Measurements from ENCODE around the gene CLASP1. TPM values are rescaled to one million over a fixed set of nuclear protein-coding genes. Genes with fewer than 3 reads are reported as not detected.
A peak's percentile ranks its signal among the peaks of the same experiment; 100 is the strongest.

Gene CLASP1
- polyA plus RNA-seq, 1 donor from 2014 or later: 16.0 TPM

DNA sequence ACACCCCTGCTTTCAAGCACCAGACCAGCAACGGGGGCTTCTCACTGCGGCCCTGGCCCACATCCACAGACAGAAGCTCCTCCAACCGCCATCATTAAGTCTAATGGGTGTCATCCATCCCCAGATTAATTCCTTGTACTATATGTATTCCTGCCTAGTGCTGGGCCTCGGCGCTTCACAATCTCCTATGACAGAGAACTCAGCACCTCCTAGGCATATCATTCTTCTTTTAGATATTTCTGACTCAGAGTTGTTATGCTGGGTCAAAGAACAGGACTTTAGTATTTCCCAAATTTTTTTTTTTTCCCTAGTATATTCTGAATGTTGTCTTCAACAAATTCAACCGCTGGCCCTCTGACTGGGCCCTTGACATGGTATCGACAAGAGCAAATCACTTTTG is 281.1 kb downstream of the CLASP1 start:
- Mint-ChIP-seq H3K27ac (peak overlapping the region in 1 of 3 donors; percentile 42), H3K4me1 (peaks cover 0 to 5% (median 1%) of the 10 kb centered on the region in 3 donors), H3K4me3 (no peak overlapping the region), H3K27me3 (no peaks in the 10 kb centered on the region), H3K9me3 (no peaks in the 10 kb centered on the region), H3K36me3 (peaks cover 20% of the 10 kb centered on the region)

DNA sequence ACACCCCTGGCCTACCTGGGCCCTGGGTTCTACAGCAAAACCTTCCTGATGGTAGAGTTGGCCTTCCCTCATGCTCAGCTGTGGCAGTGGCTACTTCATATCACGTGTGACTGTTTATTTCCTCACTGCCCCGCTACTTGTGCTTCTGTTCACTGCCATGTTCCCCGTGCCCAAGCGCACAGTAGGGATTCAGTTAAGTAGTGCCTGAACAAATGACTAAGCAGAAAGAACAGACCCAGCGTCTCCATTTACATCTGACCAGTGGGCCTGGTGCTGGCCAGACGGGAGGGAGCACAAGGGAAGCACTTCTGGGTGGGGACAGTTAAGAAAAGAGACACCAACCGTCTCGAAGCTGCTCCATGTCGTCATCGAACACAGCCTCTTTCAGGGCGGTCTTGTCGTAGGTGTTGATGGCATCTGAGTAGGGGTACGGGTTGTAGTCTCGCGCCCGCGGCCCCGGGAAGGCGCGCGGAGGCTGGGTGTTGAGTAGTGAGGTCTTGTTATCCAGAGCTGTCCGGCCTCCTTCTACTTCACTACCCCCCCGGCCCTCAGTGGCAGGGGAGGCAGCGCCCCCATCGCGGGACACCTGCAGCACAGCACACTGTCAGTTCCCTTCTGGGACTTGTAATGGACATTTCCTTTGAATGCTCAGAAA is 281.9 kb downstream of the CLASP1 start:
- Mint-ChIP-seq H3K4me1 (peaks cover 0 to 5% (median 0%) of the 10 kb centered on the region in 3 donors), H3K27me3 (no peaks in the 10 kb centered on the region), H3K27ac (no peak overlapping the region), H3K4me3 (no peak overlapping the region), H3K36me3 (peaks cover 20% of the 10 kb centered on the region), H3K9me3 (no peaks in the 10 kb centered on the region)

DNA sequence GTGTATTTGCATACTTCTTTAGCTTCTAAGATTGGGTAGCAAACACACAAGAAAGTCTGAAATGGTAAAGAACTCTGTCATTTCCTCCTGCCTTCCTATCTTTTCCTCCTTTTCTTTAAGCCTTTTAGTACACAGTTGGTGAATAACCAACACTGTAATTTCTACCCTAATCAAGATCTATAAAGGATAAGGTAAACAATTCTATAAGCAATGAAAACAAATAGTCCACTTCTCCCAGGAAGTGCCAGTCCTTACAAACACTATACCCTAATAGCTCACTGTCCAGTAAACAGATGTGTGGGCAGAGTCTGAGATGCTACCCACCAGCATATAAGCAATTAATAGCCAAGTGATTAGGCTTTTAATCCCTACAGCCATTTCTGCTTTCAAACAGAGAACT is 283.2 kb downstream of the CLASP1 start:
- H3K4me3 Mint-ChIP-seq: no peak overlapping the region
- no peaks in the 10 kb centered on the region for H3K9me3 Mint-ChIP-seq
- no peaks in the 10 kb centered on the region for H3K4me1 Mint-ChIP-seq
- no peak overlapping the region for H3K27ac Mint-ChIP-seq
- no peaks in the 10 kb centered on the region for H3K27me3 Mint-ChIP-seq
- H3K36me3 Mint-ChIP-seq: peaks cover 12% of the 10 kb centered on the region

DNA sequence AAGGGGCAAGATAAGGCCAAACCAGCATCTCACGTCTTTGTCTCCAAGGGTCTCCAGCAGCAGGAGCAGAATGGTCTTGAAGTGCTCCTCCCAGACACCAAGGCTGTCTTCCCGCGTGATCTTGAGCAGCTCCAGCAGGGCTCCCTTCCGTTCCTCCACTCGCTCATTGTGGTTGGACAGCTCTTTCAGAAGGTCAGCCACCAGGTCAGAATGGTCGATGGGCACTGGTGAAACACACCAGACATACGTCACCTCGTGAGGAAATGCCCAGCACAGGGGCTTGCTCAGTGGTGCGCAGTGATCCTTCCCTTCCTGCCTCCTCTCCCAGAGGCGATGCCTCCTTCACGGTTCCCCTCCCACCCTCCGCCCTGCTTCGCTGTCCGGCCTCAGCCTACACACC is 284.2 kb downstream of the CLASP1 start:
- Mint-ChIP-seq H3K36me3 (peaks cover 7% of the 10 kb centered on the region), H3K9me3 (no peaks in the 10 kb centered on the region), H3K4me3 (no peak overlapping the region), H3K27ac (peak overlapping the region in 1 of 3 donors; percentile 63), H3K4me1 (no peaks in the 10 kb centered on the region), H3K27me3 (no peaks in the 10 kb centered on the region)

DNA sequence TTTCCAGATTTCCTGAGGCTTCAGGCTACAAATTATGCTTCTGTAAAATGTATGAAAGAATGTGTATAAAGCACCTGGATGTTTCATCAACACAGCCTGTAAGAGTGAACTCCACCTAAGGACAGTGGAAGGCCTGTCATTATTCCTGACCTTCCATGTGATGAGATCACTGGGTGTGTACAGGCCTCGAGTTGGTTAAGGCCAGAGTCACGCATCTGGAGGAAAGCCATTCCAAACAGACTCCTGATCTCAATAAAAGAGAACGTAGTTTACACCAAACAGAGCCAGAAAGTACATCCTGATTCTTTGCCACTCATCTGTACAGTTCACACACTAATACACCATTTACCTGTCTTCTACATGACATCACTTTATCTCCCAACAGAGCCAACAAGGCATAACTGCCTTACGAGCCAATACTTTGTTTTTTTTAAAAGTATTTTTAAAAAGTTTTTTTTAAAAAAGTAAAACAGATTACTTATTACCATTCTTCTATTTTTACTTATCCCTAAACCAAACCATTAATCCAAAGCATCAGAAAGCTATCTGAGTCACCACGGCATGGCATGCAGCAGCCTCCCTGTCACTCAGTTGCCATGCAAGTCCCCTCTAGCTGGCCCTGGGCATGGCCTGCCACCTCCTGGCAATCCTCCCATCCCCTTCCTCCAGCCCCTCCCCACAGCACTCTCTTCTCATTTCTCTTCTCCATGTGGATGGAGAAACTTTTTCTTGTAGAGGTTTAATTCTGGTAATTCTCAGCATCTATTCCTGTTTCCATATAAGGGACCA is 285.4 kb downstream of the CLASP1 start:
- no peak overlapping the region for H3K4me3 Mint-ChIP-seq
- no peak overlapping the region for H3K27ac Mint-ChIP-seq
- no peaks in the 10 kb centered on the region for H3K9me3 Mint-ChIP-seq
- peaks cover 6% of the 10 kb centered on the region for H3K36me3 Mint-ChIP-seq
- no peaks in the 10 kb centered on the region for H3K27me3 Mint-ChIP-seq
- no peaks in the 10 kb centered on the region for H3K4me1 Mint-ChIP-seq

DNA sequence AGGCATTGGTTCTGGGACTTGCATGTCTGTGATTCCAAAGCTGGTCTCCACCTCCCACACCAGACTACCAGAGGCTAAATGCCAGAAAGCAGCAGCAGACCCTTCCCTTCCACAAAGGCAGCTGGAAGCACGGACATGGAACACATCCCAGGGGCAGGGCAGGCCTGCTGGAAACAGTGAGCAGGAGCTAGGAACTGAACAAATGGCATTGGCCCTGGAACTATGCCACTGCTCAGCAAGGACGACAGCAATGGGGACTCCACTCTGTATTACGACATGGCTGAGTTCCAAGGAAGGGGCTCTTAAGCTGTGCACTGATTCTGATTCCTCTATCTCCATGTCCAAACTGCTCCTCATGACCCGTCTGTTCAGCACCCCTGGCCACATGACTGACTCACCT is 286.5 kb downstream of the CLASP1 start:
- Mint-ChIP-seq H3K9me3 (no peaks in the 10 kb centered on the region), H3K27me3 (no peaks in the 10 kb centered on the region), H3K36me3 (peaks cover 6% of the 10 kb centered on the region), H3K4me3 (no peak overlapping the region), H3K27ac (no peak overlapping the region), H3K4me1 (no peaks in the 10 kb centered on the region)

DNA sequence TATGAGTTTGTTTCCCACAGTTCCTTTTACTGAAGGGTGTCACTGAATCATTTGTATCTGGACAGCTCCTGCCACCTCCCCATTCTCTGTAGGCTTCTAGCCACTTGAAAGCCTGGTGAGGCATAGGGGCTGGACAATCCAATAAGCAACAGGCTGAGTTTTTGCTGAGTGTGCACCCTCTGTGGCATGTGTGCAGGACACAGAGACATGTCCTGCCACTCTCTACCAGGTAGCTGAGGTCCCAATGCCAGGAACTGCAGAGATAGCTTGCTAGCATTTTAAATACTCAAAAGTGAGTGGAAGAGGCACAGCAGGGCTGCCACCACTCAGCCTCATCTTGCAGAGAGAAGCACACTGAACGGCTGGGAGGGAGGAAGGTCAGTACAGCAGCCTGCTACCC is 287.0 kb downstream of the CLASP1 start:
- Mint-ChIP-seq H3K4me3 (no peak overlapping the region), H3K36me3 (peaks cover 6% of the 10 kb centered on the region), H3K27me3 (no peaks in the 10 kb centered on the region), H3K27ac (no peak overlapping the region), H3K4me1 (no peaks in the 10 kb centered on the region), H3K9me3 (no peaks in the 10 kb centered on the region)

DNA sequence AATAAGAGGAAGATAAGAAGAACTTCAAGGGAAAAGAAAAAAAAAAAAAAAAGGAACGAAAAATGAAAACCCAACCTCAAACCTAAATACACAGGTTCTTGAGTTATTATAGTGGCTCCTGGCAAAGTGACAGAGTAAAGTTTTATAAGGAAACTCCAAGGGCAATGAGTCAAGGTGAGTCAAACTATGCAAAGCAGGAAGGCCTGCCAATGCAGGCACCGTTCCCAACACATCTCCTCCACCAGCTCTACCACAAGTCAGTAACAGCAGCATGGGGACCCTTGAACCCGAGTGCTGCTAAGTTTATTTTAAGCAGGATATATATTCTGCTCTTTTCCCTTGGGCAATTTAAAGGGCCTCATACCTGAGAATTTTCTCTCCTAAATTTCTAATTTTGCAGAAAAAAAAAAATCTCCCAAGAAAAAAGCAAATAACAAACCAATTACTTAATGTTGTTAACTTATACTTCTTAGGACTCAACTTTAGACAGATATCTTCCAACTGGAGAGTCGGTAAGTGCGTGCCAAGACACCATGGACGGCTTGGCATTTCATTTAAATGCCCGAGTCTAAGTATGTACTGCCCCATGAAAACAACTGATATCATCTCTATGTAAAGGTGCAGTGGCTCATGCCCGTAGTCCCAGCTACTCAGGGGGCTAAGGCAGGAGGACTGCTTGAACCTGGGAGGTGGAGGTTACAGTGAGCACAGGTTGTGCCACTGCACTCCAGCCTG is 288.5 kb downstream of the CLASP1 start:
- no peak overlapping the region for H3K4me3 Mint-ChIP-seq
- H3K27me3 Mint-ChIP-seq: no peaks in the 10 kb centered on the region
- no peaks in the 10 kb centered on the region for H3K4me1 Mint-ChIP-seq
- H3K36me3 Mint-ChIP-seq: peaks cover 9% of the 10 kb centered on the region
- no peak overlapping the region for H3K27ac Mint-ChIP-seq
- no peaks in the 10 kb centered on the region for H3K9me3 Mint-ChIP-seq

DNA sequence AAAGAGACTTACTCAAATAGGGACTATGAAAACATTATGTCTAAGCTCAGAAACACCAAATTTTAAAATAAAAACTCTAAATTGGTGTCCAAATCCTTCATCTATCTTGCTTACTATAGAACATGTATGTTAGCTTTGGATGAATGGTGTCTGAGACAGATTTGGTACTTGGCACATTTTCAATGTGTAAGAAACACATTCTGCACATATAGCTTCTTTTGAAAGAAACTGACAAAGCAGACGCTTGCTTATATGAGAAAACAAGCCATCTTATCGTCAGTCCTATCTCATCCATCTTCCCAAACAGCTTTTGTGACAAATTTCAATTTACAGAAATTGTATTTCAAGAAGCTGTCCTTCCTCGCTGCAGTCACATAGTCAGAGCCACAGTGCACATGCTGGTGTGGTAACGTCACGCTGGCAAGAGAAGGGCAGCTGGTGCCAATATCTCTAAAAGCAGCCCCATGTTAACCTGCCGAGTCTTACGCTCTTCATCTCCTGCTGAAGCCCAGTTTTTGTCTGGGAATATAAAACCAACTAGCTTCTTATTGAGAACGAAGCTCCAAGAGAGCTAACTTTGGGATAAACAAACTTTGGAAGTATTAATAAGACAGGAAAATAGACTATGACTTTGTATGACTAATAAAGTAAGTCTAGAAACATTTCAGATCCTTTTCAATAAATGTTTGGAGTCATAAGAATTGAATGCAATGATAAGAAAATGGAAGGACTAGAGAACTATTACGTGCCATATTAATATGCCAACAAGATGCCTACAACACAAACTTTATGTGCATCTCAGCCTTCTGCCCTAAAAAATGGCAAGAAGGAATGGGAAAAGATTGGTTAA is 289.3 kb downstream of the CLASP1 start:
- no peak overlapping the region for H3K27ac Mint-ChIP-seq
- no peaks in the 10 kb centered on the region for H3K9me3 Mint-ChIP-seq
- no peaks in the 10 kb centered on the region for H3K27me3 Mint-ChIP-seq
- H3K4me1 Mint-ChIP-seq: no peaks in the 10 kb centered on the region
- peaks cover 4% of the 10 kb centered on the region for H3K36me3 Mint-ChIP-seq
- no peak overlapping the region for H3K4me3 Mint-ChIP-seq

DNA sequence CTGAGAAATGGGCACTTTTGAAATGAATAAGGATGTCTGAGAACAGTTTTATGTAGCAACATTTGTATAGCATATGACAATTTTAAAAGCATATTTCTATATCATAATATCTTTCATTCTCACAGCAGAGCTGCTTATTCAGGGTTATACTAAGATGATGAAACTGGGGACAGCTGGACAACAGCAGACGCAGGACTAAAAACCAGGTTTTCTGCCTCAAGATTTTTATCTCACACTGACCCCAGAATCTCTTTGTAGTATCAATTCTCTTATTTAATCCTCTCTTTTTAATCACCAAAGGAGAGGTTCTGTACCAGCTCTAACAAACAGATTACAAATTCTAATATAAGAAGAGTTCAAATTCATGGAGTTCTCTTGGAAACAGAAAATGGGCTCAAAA is 290.1 kb downstream of the CLASP1 start:
- H3K4me1 Mint-ChIP-seq: no peaks in the 10 kb centered on the region
- no peaks in the 10 kb centered on the region for H3K27me3 Mint-ChIP-seq
- no peaks in the 10 kb centered on the region for H3K9me3 Mint-ChIP-seq
- H3K36me3 Mint-ChIP-seq: peaks cover 4% of the 10 kb centered on the region
- no peak overlapping the region for H3K27ac Mint-ChIP-seq
- no peak overlapping the region for H3K4me3 Mint-ChIP-seq

DNA sequence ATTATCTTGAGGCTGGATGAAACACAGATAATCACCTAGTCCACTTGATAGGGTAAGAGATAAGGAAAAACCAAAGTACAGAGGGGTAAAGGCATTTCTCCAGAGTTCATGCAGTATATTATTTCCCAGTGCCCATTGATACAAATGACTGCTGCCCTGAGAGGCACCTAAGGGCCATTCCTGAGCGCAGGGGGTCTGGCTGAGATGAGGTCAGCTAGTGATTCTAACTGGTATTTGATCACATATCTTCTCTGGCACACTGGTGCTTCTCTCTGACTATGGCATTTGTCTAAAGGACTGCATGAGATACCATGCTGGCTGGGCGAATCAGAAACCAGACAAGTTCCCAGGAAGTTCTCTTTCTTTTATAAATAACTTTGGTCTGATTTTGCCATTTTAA is 291.0 kb downstream of the CLASP1 start:
- H3K4me3 Mint-ChIP-seq: no peak overlapping the region

DNA sequence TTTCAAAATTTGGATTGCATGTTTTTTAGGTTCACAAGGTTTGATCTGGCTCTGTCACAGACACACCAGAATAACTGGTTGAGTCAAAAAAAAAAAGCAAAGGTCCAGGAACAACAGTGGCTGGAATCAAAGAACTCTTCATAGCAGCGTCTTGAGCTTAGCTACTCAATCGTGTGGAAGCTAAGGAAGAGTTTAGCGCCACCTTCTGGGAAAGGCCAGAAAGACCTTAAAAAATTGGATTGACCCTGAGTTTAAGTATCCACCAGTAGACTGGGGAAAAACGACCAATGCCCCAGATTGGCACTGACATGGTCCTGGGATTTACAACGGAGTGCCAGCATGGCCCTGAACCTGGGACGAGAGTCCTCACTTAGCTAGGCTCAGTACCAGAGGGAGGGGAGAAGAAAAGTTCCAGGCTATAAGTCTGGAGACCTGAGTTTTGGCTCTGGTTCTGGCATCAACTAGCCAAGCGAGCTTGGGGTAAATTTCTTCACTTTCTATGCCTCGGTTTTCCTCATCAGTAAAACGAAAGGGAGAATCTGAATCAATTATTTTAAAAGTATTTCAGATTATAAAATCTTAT is 293.1 kb downstream of the CLASP1 start:
- no peaks in the 10 kb centered on the region for H3K27me3 Mint-ChIP-seq
- no peak overlapping the region for H3K4me3 Mint-ChIP-seq
- H3K36me3 Mint-ChIP-seq: peaks cover 3% of the 10 kb centered on the region
- no peaks in the 10 kb centered on the region for H3K9me3 Mint-ChIP-seq
- no peaks in the 10 kb centered on the region for H3K4me1 Mint-ChIP-seq
- peak overlapping the region in 1 of 3 donors; percentile 6 for H3K27ac Mint-ChIP-seq

More for the DNA sequence above, 291.0 kb downstream of the CLASP1 start:
- H3K36me3 Mint-ChIP-seq: peaks cover 3% of the 10 kb centered on the region
- H3K9me3 Mint-ChIP-seq: no peaks in the 10 kb centered on the region
- H3K4me1 Mint-ChIP-seq: no peaks in the 10 kb centered on the region
- no peaks in the 10 kb centered on the region for H3K27me3 Mint-ChIP-seq
- no peak overlapping the region for H3K27ac Mint-ChIP-seq

DNA sequence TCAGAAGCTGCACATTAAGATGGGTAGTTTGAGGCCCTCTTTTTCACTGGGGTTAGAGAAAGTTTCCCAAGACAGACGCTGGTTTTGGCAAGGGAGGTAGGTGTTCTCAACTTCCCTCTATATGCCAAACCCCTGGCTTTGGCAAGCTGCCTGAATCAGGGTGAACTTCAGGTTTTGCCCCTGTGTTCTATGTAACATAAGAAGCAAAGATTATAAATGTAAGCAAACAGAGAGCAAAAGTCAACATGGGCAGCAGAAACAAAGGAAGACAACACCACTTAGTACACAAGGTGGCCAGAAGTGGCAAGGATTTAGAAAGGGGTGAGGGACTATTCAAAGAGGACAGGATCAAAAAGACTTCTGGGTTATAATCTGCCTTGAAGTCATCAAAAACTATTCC is 293.8 kb downstream of the CLASP1 start:
- Mint-ChIP-seq H3K27me3 (no peaks in the 10 kb centered on the region), H3K4me1 (no peaks in the 10 kb centered on the region), H3K27ac (peak overlapping the region in 1 of 3 donors; percentile 6), H3K4me3 (no peak overlapping the region), H3K36me3 (peaks cover 3% of the 10 kb centered on the region), H3K9me3 (no peaks in the 10 kb centered on the region)

DNA sequence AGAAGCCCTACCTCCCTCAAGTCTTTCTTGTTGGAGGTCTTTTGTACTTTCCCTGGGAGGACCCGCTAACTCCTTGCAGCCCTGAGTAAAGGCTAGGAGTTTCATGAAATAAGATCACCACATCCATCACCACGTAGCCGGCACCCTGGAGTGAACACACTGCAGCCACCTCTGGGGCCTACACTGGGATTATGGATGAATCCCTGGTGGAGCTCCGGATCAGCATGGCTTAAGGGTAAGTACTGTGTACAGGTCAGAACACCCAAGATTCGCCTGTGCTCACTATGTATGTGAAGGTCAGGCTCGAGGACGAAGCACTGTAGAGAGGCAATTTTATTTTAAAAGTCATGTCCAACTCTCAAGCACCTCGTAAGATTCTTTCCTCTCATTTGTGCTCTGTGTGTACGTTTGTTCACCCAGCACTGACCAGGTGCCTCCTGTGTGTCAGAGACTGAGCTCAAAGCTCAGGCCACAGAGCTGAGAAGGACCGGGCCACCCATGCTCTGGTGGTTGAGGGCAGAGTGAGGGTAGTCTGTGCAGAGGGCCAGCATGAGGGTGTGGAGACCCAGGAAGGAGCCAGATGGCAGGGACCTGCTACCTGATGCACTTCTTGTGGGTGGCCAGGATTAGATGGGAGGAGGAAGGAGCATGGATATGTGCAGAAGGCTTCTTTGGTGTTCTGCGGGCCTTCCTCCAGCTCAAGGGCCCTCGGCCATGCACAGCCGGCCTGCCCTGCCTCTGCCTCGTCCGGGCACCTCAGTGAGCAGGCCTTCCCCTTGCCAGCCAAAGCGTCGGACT is 297.5 kb downstream of the CLASP1 start:
- H3K4me3 Mint-ChIP-seq: no peak overlapping the region
- H3K9me3 Mint-ChIP-seq: no peaks in the 10 kb centered on the region
- no peak overlapping the region for H3K27ac Mint-ChIP-seq
- no peaks in the 10 kb centered on the region for H3K27me3 Mint-ChIP-seq
- H3K36me3 Mint-ChIP-seq: peaks cover 10% of the 10 kb centered on the region
- no peaks in the 10 kb centered on the region for H3K4me1 Mint-ChIP-seq
